Fibroblast of pulmonary artery (primary cell): ENCODE results near the gene COL20A1.

Experiments
- DNase-seq: peaks from one replicate; pipeline ENCODE4 v3.0.0-alpha.2; 2010; ENCODE audit warnings: low read depth
- H3K4me3 ChIP-seq: replicated peaks from 2 replicates; pipeline ENCODE4 v1.5.1; 2011; ENCODE audit warnings: low read depth, mild to moderate bottlenecking, control low read depth, low read length, moderate library complexity
- TF ChIP-seq, protein P1 (sequence below): IDR thresholded peaks from 2 replicates; pipeline ENCODE4 v1.5.1; 2011; ENCODE audit warnings: mild to moderate bottlenecking, control low read depth, low read length, inconsistent platforms; ENCODE audit errors: missing control alignments

Gene COL20A1

DNA sequence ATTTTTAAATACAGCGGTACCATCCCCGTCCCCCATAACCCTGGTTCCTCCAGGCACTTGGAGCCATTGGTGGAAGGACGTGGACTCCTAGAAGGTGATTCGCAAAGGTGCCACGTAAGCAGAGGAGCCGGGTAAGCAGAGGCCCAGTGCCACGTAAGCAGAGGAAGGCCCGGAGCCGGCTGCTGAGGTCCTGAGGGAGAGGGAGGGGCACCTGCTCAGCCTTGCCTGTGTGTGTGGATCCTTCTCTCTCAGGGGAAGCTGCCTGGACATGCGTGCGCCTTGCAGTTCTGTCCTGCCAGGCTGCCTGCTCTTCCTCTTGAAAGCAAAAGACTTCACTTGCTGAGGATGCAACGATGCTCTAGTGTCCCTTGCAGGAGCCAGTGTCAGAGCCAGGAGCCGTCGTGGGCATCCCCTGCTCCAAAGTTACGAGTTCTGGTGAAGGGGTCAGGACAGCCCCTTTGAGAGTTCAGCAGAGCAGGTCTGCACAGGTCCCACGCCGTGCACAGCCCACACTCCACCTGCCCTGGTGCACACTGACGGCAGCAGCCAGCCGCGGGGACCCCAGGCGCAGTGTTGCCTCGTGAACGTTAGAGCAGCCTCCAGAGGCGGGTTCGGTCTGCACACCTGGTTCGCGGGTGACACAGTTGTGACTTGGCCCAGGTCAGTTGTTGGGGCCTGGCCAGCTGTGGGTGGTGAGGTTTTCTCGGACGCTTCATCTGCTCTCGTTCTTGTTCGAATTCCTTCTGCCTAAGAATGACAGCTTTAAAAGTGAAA, 36.9 kb upstream of the COL20A1 start:
- TF ChIP-seq, protein P1, sequence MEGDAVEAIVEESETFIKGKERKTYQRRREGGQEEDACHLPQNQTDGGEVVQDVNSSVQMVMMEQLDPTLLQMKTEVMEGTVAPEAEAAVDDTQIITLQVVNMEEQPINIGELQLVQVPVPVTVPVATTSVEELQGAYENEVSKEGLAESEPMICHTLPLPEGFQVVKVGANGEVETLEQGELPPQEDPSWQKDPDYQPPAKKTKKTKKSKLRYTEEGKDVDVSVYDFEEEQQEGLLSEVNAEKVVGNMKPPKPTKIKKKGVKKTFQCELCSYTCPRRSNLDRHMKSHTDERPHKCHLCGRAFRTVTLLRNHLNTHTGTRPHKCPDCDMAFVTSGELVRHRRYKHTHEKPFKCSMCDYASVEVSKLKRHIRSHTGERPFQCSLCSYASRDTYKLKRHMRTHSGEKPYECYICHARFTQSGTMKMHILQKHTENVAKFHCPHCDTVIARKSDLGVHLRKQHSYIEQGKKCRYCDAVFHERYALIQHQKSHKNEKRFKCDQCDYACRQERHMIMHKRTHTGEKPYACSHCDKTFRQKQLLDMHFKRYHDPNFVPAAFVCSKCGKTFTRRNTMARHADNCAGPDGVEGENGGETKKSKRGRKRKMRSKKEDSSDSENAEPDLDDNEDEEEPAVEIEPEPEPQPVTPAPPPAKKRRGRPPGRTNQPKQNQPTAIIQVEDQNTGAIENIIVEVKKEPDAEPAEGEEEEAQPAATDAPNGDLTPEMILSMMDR, result no peak
- DNase-seq, result no peak
- no peak overlapping the region for H3K4me3 ChIP-seq

DNA sequence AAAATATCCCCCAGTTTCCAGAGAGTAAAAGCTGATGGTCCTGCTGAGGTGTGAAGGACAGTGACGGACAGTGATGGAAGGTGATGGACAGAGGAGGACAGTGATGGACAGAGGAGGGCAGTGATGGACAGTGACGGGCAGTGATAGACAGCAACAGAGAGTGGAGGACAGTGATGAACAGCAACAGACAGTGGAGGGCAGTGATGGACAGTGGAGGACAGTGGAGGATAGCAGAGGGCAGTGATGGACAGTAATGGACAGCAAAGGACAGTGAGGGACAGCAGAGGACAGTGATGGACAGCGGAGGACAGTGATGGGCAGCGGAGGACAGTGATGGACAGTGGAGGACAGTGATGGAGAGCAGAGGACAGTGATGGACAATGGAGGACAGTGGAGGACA, 36.0 kb upstream of the COL20A1 start:
- DNase-seq, result no peak
- no peak overlapping the region for H3K4me3 ChIP-seq
- TF ChIP-seq, protein P1, result no peak

DNA sequence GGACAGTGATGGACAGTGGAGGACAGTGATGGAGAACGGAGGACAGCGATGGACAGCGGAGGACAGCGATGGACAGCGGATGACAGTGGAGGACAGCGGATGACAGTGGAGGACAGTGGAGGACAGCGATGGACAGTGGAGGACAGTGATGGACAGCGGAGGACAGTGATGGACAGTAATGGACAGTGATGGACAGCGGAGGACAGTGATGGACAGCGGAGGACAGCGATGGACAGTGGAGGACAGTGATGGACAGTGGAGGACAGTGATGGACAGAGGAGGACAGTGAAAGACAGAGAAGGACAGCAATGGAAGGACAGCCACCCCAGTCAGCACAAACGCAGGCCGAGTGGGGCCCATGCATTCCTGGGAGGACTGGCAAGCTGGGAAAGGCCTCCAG, 35.4 kb upstream of the COL20A1 start:
- DNase-seq, result no peak
- TF ChIP-seq, protein P1, result no peak
- H3K4me3 ChIP-seq, result no peak overlapping the region

GRCh38 chr20:63258781-63259180, 34.2 kb upstream of the COL20A1 start:
- TF ChIP-seq, protein P1, result no peak
- peak; percentile 13 for DNase-seq

GRCh38 chr20:63259734-63260460, 33.1 kb upstream of the COL20A1 start:
- TF ChIP-seq, protein P1, result no peak
- no peak overlapping the region for H3K4me3 ChIP-seq
- DNase-seq, result no peak

More at GRCh38 chr20:63258781-63259180, 34.2 kb upstream of the COL20A1 start:
- no peak overlapping the region for H3K4me3 ChIP-seq

DNA sequence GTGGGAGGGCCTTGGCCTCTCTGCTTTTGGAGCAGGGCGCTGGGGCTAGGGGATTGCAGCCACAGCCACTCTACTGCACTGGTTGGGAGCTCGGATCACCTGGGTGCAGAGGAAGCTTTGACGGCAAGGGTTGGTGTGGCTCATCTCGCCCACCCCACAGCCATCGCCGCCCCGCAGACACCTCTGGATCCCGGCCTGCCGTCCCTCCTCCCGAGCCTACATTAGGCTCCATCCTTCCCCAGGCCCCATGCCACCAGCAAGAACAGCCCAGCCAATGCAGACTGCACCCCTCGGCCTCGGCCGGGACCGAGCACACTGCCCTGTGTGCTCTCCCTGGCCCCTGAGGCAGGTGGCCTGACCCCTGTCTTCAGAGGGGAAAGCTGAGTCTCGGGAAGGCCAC, 32.5 kb upstream of the COL20A1 start:
- H3K4me3 ChIP-seq, result no peak overlapping the region
- TF ChIP-seq, protein P1, result no peak
- no peak for DNase-seq
